Psoas muscle (tissue), 8 donors: ENCODE results near the gene CHCHD3. TPM values are rescaled to one million over a fixed set of nuclear protein-coding genes. Genes with fewer than 3 reads are reported as not detected.

Experiments
- ATAC-seq, 4 donors: fragments of 200-7000 bp; cut with Tn5 transposase; one replicate each; pipeline ENCODE4 v1.9.1; 2020; ENCODE audit warnings: moderate library complexity in 3 of 4, mild to moderate bottlenecking in 2 of 4
- DNase-seq, 2 donors: peaks; one replicate each; pipeline ENCODE4 v3.0.0-alpha.2; 2020
- H3K27ac ChIP-seq: fragments of 200-600 bp; one replicate; pipeline ENCODE4 v1.8.0; 2022
- H3K27me3 ChIP-seq, 3 donors: fragments of 200-600 bp in 1 of 3; one replicate each; pipeline versions ENCODE4 v1.6.1 to v1.8.0; 2013 to 2022; ENCODE audit warnings: low read length in 2 of 3, mild to moderate bottlenecking in 2 of 3, moderate library complexity in 1 of 3; ENCODE audit not compliant: insufficient read depth in 3 of 3
- H3K36me3 ChIP-seq, 2 donors: fragments of 200-600 bp in 1 of 2; one replicate each; pipeline versions ENCODE4 v1.6.1 to v1.8.0; 2013 to 2022; ENCODE audit warnings: low read depth in 1 of 2, mild to moderate bottlenecking in 1 of 2, moderate library complexity in 1 of 2; ENCODE audit not compliant: insufficient read depth in 1 of 2
- H3K4me1 ChIP-seq: fragments of 200-600 bp; one replicate; pipeline ENCODE4 v1.8.0; 2022
- H3K4me3 ChIP-seq: fragments of 200-600 bp; one replicate; pipeline ENCODE4 v1.8.0; 2022; ENCODE audit warnings: mild to moderate bottlenecking
- H3K9me3 ChIP-seq: fragments of 200-600 bp; one replicate; pipeline ENCODE4 v1.8.0; 2022
- WGBS, 3 donors: extraction: QIAGEN DNeasy Blood & Tissue Kit; methylation state at CpG; one replicate each; pipeline versions ENCODE4 v1.1.6 to v1.1.7; 2013; 5-methylcytosine and 5-hydroxymethylcytosine counted together
- intact Hi-C, 2 donors: fragments of 100-400 bp; cut with DNase I; formaldehyde crosslinking; loops; one replicate each; pipeline versions ENCODE4 v1.11.0 to v1.14.2; 2022
- polyA plus RNA-seq, 3 donors: library from polyadenylated mRNA; stranded (reverse); fragments of 200-250 nt; gene quantifications; one replicate each; pipeline ENCODE4 v1.2.3, GENCODE V29; 2013
- total RNA-seq, 4 donors: library from RNA; stranded (reverse); fragmentation: NEBNext Ultra II Directional in 2 of 4; extraction: Animal tissue kit (Norgen Biotek cat#: 25700) in 2 of 4; gene quantifications; one replicate each; pipeline versions ENCODE4 v1.2.1 to v1.2.4, GENCODE V29; 2021 to 2023
- TF ChIP-seq, protein P1 (sequence below): fragments of 200-600 bp; IDR thresholded peaks from one replicate; pipeline ENCODE4 v1.8.0; 2022; ENCODE audit warnings: antibody characterized with exemption
- donor health status: healthy with polysubstance abuse.
- donor health status: DM: no; HTN: no; CAD: no; lungs with moderate emphysema.
- donor health status: Bipolar disorder and iron deficiency.
- donor health status: healthy.
- donor health status: DM: yes; HTN: yes; CAD: no.
- donor health status: DM: no; HTN: no; CAD: no.
- donor health status: DM: no; HTN: no; CAD: no.
- donor health status: DM: yes; HTN: yes; CAD: no.

CHCHD3 gene
- total and polyA plus RNA-seq, 7 donors = 129 to 206 (median 184) TPM

DNA sequence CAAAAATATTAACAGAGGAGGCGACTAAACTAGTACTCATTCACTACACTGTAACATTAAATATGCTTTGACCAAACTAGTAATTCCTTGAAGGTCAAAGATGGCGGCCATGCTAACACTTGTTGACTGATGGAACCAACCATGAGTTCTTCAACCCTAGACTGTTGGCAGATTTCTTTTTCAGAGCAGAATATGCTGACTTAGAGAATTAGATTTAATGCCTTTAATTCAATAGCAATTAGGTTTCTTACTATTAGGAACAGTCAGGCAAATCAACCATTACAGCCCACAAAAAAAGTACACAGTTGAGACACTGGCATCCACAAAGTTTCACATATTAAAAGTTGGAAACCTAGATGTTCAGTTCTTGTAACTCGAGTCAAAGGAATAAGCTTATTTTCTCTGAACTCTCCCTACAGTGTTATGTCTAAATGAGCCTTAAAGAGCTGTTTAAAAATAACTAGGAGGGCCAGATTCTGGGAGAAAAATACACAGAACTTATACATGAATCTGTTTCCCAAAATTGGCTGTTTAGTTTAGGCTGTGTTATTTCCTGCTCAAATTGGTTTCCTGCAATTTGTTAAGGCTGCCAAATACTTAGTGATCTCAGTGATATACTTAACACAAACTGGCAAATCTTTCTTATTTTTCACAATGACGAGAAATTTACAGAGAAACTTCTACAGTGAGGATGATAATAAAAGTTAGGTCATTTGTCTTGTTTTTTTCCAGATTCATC is 17.6 kb downstream of the CHCHD3 start:
- Histone ChIP-seq H3K4me3 (no peak overlapping the region), H3K27me3 (no peaks in the 10 kb centered on the region), H3K27ac (no peak overlapping the region), H3K4me1 (peaks cover 35% of the 10 kb centered on the region), H3K9me3 (no peaks in the 10 kb centered on the region), H3K36me3 (peaks cover 0 to 24% of the 10 kb centered on the region in 2 donors)
- TF ChIP-seq, protein P1, sequence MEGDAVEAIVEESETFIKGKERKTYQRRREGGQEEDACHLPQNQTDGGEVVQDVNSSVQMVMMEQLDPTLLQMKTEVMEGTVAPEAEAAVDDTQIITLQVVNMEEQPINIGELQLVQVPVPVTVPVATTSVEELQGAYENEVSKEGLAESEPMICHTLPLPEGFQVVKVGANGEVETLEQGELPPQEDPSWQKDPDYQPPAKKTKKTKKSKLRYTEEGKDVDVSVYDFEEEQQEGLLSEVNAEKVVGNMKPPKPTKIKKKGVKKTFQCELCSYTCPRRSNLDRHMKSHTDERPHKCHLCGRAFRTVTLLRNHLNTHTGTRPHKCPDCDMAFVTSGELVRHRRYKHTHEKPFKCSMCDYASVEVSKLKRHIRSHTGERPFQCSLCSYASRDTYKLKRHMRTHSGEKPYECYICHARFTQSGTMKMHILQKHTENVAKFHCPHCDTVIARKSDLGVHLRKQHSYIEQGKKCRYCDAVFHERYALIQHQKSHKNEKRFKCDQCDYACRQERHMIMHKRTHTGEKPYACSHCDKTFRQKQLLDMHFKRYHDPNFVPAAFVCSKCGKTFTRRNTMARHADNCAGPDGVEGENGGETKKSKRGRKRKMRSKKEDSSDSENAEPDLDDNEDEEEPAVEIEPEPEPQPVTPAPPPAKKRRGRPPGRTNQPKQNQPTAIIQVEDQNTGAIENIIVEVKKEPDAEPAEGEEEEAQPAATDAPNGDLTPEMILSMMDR = no peak
- 60 to 70% (median 61%) methylated on average over 4 of the region's 4 CpGs for WGBS, 3 donors
- intact Hi-C loops = no loop called here
- ATAC-seq (no peak), DNase-seq (no peak)

DNA sequence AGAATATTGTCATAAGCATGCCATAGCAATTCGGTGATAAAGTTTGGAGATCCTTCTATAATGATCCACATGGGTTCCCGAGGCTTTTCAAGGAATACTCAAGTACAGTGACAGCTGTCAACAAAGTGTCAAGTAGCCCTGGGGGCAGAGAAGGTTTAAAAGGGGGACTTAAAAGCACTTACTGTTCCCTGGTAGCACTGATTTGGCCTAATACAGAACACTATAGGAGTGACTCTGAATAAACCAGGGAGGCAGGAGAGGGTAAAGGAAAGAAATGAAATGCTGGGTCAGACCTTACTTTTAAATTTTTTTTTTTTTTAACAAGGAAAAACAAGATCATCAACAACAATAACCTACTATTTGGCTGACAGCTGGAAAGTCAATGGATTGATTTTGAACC is 20.1 kb downstream of the CHCHD3 start:
- Histone ChIP-seq H3K36me3 (peaks cover 0 to 1% of the 10 kb centered on the region in 2 donors), H3K9me3 (no peaks in the 10 kb centered on the region), H3K4me1 (peaks cover 38% of the 10 kb centered on the region), H3K27ac (peak overlapping the region; percentile 47), H3K4me3 (no peak overlapping the region), H3K27me3 (no peaks in the 10 kb centered on the region)
- TF ChIP-seq, protein P1 = no peak
- DNase-seq (no peak), ATAC-seq (peak in 1 of 4 donors; percentile 45)
- intact Hi-C loops = no loop called here
- 35 to 76% (median 41%) methylated on average over 2 of the region's 2 CpGs for WGBS, 3 donors

GRCh38 chr7:133061357-133061756 is 20.5 kb downstream of the CHCHD3 start:
- H3K4me1 ChIP-seq = peaks cover 42% of the 10 kb centered on the region
- WGBS, 3 donors = 56 to 66% (median 63%) methylated on average over 2 of the region's 2 CpGs
- H3K36me3 ChIP-seq = no peaks in the 10 kb centered on the region
- no peak for DNase-seq
- H3K9me3 ChIP-seq = no peaks in the 10 kb centered on the region
- no peaks in the 10 kb centered on the region for H3K27me3 ChIP-seq
- TF ChIP-seq, protein P1 = no peak
- intact Hi-C loops = no loop called here
- peak overlapping the region; percentile 47 for H3K27ac ChIP-seq
- H3K4me3 ChIP-seq = no peak overlapping the region
- peak; percentile 34 to 53 (median 46) for ATAC-seq

DNA sequence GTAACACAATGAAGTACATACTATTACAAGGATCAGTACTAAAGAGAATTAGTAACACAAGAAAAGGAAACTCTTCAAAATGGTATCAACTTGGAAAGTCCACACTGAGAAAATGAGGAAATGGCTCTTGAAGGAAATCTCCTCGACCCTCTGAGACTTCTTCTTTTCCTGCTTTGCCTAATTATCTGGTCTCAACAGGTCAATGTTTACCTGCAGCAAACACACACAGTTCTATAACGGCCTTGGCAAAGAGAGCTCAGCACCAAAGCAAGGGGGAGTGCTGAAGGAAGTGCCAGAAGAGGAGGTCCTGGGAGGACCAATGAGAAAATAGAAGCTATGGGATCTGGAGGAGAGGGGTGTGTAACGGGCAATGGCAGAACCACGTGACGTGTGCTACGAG is 21.9 kb downstream of the CHCHD3 start:
- H3K27ac ChIP-seq = no peak overlapping the region

More for the DNA sequence above, 21.9 kb downstream of the CHCHD3 start:
- Histone ChIP-seq H3K27me3 (no peaks in the 10 kb centered on the region), H3K4me3 (no peak overlapping the region), H3K36me3 (no peaks in the 10 kb centered on the region), H3K4me1 (peaks cover 49% of the 10 kb centered on the region), H3K9me3 (no peaks in the 10 kb centered on the region)
- ATAC-seq = no peak
- 91 to 97% (median 95%) methylated on average over 6 of the region's 6 CpGs for WGBS, 3 donors
- DNase-seq = no peak
- TF ChIP-seq, protein P1 = no peak
- intact Hi-C loops = no loop called here
